WI38 (cell line): Measurements from ENCODE around the gene LRMDA.

ENCODE experiments used
- H3K4me3 ChIP-seq: 2 replicates; pipeline ENCODE4 v1.5.1; 2011; ENCODE audit warnings: low read depth, mild to moderate bottlenecking, control low read depth, low read length
- TF ChIP-seq, protein P1 (sequence below): IDR thresholded peaks from 2 replicates; pipeline ENCODE4 v1.5.1; 2012; ENCODE audit warnings: low read depth, mild to moderate bottlenecking, control low read depth, low read length

Gene LRMDA

DNA sequence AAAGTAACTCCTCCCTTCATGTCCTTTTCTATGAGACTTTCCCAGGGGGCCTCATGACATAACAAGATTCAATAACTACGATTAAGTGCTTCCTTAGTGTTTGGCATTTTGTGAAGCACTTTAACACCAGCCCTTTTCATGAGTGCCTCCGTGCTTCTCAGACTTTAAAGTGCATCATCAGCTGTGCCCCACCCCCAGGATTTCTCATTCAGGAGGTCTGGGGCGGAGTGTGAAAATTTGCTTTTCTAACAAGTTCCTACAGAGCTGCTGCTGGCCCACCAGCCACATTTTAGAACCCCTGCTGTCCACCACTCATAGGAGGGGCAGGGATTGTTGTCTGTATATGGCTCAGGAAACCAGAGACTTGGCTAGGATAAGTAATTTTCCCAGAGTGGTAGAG lies 445.3 kb downstream of the LRMDA start:
- TF ChIP-seq, protein P1, sequence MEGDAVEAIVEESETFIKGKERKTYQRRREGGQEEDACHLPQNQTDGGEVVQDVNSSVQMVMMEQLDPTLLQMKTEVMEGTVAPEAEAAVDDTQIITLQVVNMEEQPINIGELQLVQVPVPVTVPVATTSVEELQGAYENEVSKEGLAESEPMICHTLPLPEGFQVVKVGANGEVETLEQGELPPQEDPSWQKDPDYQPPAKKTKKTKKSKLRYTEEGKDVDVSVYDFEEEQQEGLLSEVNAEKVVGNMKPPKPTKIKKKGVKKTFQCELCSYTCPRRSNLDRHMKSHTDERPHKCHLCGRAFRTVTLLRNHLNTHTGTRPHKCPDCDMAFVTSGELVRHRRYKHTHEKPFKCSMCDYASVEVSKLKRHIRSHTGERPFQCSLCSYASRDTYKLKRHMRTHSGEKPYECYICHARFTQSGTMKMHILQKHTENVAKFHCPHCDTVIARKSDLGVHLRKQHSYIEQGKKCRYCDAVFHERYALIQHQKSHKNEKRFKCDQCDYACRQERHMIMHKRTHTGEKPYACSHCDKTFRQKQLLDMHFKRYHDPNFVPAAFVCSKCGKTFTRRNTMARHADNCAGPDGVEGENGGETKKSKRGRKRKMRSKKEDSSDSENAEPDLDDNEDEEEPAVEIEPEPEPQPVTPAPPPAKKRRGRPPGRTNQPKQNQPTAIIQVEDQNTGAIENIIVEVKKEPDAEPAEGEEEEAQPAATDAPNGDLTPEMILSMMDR: no peak
- no peak overlapping the region for H3K4me3 ChIP-seq

DNA sequence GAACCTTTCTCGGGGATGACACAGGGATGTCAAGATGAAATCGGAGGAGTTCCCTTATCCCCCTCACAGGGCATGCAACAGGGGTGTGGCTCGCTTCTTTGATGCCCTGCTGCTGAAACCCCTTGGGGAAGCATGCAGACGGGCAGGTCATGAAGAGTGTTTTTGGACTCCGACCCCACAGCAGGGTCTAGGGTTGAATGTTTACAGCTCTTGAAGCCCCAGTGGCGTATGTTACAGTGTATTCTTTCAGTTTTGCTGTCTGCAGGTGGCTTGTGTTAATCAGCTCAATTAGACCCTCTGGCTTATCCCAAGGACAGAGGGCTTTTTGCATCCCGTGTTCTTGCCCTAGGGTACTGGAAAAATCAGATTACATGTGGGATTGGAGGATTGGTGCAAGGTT lies 446.5 kb downstream of the LRMDA start:
- H3K4me3 ChIP-seq: no peak overlapping the region
- TF ChIP-seq, protein P1: no peak

DNA sequence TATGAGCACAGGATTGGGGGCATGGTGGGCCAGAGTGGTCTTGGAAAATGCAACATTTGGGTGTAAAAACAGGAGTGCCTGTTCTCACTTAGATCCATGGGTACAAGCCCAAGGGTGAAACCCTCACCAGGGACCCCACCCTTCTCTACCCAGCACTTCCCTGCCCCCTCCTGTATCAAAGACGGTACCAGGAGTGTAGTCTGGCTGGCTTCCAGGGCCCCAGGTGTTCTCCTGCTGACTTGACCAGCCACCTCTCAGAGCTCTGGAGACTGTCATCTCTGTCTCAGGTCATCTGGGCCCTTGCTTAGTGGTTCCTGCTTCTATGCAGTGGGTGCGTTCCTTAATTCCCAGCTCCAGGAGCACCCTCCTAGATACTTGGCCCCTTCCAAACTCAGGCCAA lies 447.2 kb downstream of the LRMDA start:
- TF ChIP-seq, protein P1: no peak

DNA sequence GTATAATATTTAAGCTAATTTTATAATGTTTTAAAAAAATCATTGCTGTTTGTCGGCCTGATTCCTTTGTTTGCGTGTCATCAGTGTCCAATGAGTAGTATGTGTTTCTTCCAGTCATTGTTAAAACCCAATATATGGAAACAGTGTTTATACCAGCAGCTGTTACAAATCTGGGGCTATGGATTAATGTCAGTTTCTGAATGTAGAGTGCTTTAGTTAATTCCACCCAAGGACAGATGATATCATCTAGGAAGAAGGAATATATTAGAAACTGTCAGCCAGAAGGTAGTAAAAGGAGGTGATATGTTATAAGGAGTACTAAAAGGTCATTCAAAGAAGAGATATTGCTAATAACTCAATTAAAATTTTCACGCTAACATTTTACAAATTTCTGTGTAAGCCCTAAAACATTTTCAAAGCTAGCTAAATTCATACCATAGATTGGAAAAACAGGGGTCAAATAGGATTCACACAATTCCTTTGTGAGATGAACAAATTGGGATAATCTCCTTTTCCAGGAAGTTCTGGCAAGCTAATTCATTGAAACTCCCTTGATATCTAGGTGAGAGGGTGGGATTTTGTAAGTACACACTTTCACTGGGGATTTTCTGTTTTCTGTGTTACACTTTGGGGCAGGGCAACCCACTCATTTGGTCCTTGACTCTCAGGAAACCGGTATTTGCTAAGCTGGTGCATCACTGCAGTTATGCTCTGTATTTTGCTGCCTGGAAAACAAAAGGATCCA lies 448.8 kb downstream of the LRMDA start:
- TF ChIP-seq, protein P1: no peak
- H3K4me3 ChIP-seq: no peak overlapping the region

More for the DNA sequence above, 447.2 kb downstream of the LRMDA start:
- H3K4me3 ChIP-seq: no peak overlapping the region

DNA sequence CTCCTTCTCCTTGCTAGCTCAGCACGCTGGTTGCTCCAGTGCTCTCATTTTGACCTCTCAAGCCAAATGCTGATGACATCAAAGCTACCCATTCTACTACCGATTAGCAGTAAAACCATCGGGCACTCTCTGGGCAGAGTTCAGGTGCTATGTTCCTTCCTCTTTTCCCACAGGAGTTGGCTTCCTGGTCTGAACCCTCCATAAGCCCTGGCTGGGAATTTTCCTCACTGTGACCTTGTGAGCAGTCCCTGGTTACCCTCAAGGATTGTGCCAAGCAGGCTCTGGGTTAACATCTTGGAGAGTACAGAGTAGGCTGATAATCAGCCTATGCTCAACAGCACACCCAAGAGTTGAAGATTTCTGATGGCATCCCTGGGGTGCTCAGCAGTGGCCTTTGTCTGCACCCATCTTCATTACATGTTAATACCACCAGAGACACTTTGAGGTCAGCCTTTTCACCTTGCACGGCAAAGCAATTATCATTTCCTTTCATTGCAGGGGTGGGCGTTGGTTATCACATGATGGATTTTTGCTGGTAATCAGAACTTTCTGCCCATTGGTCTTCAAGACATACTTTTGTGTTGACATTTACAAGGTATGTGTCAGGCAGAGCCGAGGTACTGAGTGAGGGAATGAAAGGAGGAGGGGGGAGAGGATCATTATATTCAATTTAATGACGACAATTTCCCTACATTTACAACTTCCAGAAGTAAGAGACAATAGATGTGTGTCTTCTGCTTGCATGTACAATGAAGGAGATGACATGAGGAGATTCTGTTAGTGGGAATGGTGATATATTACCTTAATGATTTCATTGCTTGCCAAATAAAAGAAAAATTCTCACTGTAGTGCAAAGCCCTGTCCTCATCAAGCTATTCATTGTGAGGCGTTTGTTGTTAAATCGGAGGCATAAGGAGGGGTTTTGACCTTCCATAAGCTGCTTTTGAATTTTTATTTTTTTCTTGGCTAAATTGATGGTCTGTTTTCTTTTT lies 452.0 kb downstream of the LRMDA start:
- TF ChIP-seq, protein P1: no peak
- H3K4me3 ChIP-seq: no peak overlapping the region

DNA sequence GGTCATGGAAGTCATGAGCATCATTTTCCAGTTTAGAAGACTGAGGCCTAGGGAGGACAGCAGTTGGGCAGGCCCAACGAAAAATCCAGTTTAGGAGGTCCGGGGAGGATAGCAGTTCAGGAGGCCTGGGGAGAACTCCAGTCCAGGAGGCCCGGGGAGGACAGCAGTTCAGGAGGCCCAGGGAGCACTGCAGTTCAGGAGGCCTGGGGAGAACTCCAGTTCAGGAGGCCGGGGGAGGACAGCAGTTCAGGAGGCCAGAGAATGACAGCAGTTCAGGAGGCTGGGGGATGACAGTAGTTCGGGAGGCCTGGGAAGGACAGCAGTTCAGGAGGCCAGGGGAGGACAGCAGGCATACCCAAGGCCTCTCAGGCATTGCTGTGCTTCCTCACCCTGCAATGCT lies 453.4 kb downstream of the LRMDA start:
- TF ChIP-seq, protein P1: no peak
- H3K4me3 ChIP-seq: no peak overlapping the region

DNA sequence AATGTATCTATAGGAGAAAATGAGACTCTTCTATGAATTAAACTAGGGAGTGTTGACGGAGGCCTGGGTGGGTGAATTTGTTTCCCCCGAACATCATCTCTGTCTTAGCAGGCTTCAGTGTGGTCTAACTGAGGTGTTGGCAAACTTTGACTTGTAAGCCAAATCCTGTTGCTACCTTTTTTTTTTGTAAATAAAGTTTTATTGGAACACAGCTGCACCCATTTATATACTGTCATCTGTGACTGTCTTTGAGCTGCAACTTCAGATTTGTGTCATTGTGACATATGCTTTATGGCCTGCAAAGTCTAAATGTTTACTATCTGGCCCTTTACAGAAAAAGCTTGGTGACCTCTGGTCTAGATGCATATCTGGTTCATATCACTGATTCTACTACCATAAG lies 455.9 kb downstream of the LRMDA start:
- H3K4me3 ChIP-seq: no peak overlapping the region
- TF ChIP-seq, protein P1: no peak
